Skeletal muscle satellite cell (primary cell): ENCODE results near the gene MAPK14.
A peak's percentile ranks its signal among the peaks of the same experiment; 100 is the strongest.

Experiments
- H3K27me3 ChIP-seq: 2 replicates; pipeline ENCODE4 v1.7.0; 2013; ENCODE audit warnings: low read length; ENCODE audit not compliant: control insufficient read depth, insufficient read depth
- H3K36me3 ChIP-seq: 2 replicates; pipeline ENCODE4 v1.7.0; 2013; ENCODE audit warnings: mild to moderate bottlenecking, control low read depth, low read length; ENCODE audit not compliant: insufficient read depth
- H3K4me1 ChIP-seq: 2 replicates; pipeline ENCODE4 v1.7.0; 2013; ENCODE audit warnings: low read length; ENCODE audit not compliant: control insufficient read depth, insufficient read depth
- H3K4me2 ChIP-seq: 2 replicates; pipeline ENCODE4 v1.7.0; 2013; ENCODE audit warnings: mild to moderate bottlenecking, low read length
- H3K4me3 ChIP-seq: 2 replicates; pipeline ENCODE4 v1.7.0; 2013; ENCODE audit warnings: low read length
- H3K9ac ChIP-seq: 2 replicates; pipeline ENCODE4 v1.7.0; 2013; ENCODE audit warnings: mild to moderate bottlenecking, low read depth, low read length, moderate library complexity
- H3K9me3 ChIP-seq: replicated peaks from 2 replicates; pipeline ENCODE4 v1.7.0; 2013; ENCODE audit warnings: mild to moderate bottlenecking, control low read depth, low read length

Gene MAPK14

GRCh38 chr6:36038120-36038876, 10.7 kb downstream of the MAPK14 start:
- no peaks in the 10 kb centered on the region for H3K9me3 ChIP-seq
- no peak overlapping the region for H3K4me3 ChIP-seq
- H3K9ac ChIP-seq, result no peak overlapping the region
- H3K4me1 ChIP-seq, result peaks cover 9% of the 10 kb centered on the region
- H3K4me2 ChIP-seq, result no peak overlapping the region
- no peaks in the 10 kb centered on the region for H3K27me3 ChIP-seq
- no peaks in the 10 kb centered on the region for H3K36me3 ChIP-seq

DNA sequence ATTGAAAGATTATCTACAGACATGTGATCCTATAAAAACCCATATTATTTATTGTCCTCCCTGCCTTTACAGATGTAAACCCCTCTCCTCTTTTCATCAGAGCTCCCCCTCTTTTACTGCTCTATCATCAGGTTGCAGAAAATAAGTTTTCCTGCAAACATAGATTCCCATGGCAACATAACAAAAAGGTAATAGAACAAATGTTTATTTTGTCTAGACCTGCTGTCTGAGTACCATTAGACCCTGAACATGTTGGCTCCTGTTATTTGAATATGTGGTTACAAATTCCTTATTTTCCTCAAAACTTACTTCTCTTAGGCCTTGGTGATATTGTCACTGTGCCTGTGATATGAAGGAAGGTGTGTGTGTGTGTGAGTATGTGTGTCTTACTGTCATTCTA, 11.5 kb downstream of the MAPK14 start:
- Histone ChIP-seq H3K9ac (no peak overlapping the region), H3K4me2 (no peak overlapping the region), H3K4me3 (no peak overlapping the region), H3K4me1 (peaks cover 6% of the 10 kb centered on the region), H3K27me3 (no peaks in the 10 kb centered on the region), H3K36me3 (no peaks in the 10 kb centered on the region), H3K9me3 (no peaks in the 10 kb centered on the region)

DNA sequence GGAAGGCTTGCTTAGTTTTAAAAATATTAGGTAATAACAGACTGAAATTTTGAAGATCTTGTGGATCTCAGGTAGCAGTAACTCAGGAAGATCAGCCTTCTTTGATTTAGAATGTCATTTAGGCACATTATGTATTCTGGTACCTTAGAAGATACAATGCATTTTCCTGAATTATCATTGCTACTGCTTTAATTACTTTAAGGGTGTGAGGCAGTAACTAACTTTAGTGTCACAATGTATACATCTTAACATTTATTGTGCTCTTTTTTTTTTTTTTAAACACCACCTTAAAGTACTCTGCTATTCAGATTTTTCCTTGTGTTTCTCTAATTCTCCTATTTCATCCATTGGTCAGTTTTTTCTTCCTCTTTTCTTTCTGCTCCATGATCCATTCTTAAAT, 13.3 kb downstream of the MAPK14 start:
- Histone ChIP-seq H3K9ac (no peak overlapping the region), H3K4me3 (no peak overlapping the region), H3K27me3 (no peaks in the 10 kb centered on the region), H3K4me2 (no peak overlapping the region), H3K9me3 (no peaks in the 10 kb centered on the region), H3K36me3 (no peaks in the 10 kb centered on the region), H3K4me1 (peaks cover 6% of the 10 kb centered on the region)

GRCh38 chr6:36042618-36043260, 15.1 kb downstream of the MAPK14 start:
- H3K4me1 ChIP-seq, result peaks cover 6% of the 10 kb centered on the region
- no peaks in the 10 kb centered on the region for H3K27me3 ChIP-seq
- H3K4me2 ChIP-seq, result no peak overlapping the region
- H3K4me3 ChIP-seq, result no peak overlapping the region
- H3K9ac ChIP-seq, result no peak overlapping the region
- H3K9me3 ChIP-seq, result no peaks in the 10 kb centered on the region
- H3K36me3 ChIP-seq, result no peaks in the 10 kb centered on the region

GRCh38 chr6:36049582-36049981, 22.0 kb downstream of the MAPK14 start:
- H3K9me3 ChIP-seq, result no peaks in the 10 kb centered on the region
- no peak overlapping the region for H3K4me2 ChIP-seq
- H3K4me3 ChIP-seq, result no peak overlapping the region
- H3K36me3 ChIP-seq, result peaks cover 3% of the 10 kb centered on the region
- H3K4me1 ChIP-seq, result peaks cover 12% of the 10 kb centered on the region
- no peak overlapping the region for H3K9ac ChIP-seq
- no peaks in the 10 kb centered on the region for H3K27me3 ChIP-seq

GRCh38 chr6:36050305-36050704, 22.7 kb downstream of the MAPK14 start:
- Histone ChIP-seq H3K36me3 (peaks cover 9% of the 10 kb centered on the region), H3K27me3 (no peaks in the 10 kb centered on the region), H3K9ac (no peak overlapping the region), H3K4me3 (no peak overlapping the region), H3K4me1 (peaks cover 12% of the 10 kb centered on the region), H3K4me2 (no peak overlapping the region), H3K9me3 (no peaks in the 10 kb centered on the region)

DNA sequence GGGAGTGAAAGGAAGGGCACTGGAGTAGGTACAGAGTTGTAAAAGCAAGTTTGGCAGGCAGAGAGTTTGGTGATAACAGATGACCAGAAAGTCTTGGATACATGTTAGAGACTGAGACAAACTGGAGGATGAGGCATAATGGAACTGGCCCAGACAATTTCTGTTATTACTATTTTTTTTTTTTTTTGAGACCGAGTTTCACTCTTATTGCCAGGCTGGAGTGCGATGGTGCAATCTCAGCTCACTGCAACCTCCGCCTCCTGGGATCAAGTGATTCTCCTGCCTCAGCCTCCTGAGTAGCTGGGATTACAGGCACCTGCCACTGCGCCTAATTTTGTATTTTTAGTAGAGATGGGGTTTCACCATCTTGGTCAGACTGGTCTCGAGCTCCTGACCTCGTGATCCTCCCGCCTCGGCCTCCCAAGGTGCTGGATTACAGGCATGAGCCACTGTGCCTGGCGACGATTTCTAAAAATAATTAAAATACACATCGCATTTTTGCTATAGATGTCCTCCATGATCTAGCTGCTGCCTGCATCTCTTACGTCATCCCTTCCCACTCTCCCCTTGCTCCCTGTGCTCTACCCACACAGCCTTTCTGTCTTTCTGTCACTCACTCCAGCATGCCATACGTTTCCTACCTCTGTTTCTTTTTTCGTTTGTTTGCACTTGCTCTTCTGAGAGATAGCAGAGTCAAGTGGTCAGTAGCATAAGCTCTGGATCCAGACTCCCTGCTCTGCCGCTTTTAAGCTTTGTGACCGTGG, 23.5 kb downstream of the MAPK14 start:
- H3K27me3 ChIP-seq, result no peaks in the 10 kb centered on the region
- peaks cover 12% of the 10 kb centered on the region for H3K4me1 ChIP-seq
- H3K36me3 ChIP-seq, result peaks cover 13% of the 10 kb centered on the region
- H3K4me3 ChIP-seq, result no peak overlapping the region
- H3K4me2 ChIP-seq, result no peak overlapping the region
- no peaks in the 10 kb centered on the region for H3K9me3 ChIP-seq
- no peak overlapping the region for H3K9ac ChIP-seq

DNA sequence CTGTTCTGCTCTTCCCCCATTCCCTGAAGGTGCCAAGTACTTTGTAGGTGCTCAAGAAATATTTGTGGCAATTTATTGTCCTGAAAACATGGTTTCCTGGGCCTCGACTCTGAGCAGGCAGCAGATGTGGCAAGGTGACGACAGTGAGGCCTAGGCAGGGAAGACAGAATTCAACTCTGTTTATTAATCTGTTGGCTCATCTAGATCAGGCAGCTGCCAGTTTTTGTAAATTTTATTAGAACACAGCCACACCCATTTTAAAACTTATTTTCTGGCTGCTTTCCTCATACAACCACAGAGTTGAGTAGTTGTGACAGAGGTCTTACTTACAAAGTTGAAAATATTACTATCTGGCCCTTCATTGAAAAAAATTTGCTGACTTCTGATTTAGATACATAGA, 24.5 kb downstream of the MAPK14 start:
- Histone ChIP-seq H3K4me2 (no peak overlapping the region), H3K4me1 (peaks cover 12% of the 10 kb centered on the region), H3K9me3 (no peaks in the 10 kb centered on the region), H3K36me3 (peaks cover 18% of the 10 kb centered on the region), H3K9ac (peak overlapping the region; percentile 14), H3K4me3 (no peak overlapping the region), H3K27me3 (no peaks in the 10 kb centered on the region)

GRCh38 chr6:36053878-36054277, 26.3 kb downstream of the MAPK14 start:
- H3K9me3 ChIP-seq, result no peaks in the 10 kb centered on the region
- H3K27me3 ChIP-seq, result no peaks in the 10 kb centered on the region
- no peak overlapping the region for H3K4me3 ChIP-seq
- H3K4me2 ChIP-seq, result no peak overlapping the region
- no peak overlapping the region for H3K9ac ChIP-seq
- H3K4me1 ChIP-seq, result peaks cover 12% of the 10 kb centered on the region
- H3K36me3 ChIP-seq, result peaks cover 18% of the 10 kb centered on the region

DNA sequence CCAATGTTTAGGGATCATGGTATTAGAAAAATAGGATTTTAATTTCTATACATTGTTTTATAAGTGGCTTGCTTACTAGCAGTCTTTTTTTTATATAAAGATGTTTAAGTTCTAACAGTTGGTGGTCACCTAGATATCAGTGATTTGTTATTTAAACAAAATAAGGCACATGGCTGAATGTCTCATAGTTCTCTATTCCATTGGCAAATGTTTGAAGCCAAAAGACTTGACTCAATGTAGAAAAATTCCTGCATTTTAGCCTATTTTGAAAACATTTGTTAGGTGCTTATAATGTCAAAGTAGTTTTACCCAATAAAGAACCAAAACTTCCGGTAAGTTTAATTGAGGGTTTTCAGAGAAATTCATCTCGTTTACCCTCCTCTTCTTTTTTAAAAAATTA, 26.8 kb downstream of the MAPK14 start:
- H3K27me3 ChIP-seq, result no peaks in the 10 kb centered on the region
- H3K9me3 ChIP-seq, result no peaks in the 10 kb centered on the region
- H3K4me2 ChIP-seq, result no peak overlapping the region
- peaks cover 12% of the 10 kb centered on the region for H3K4me1 ChIP-seq
- peaks cover 22% of the 10 kb centered on the region for H3K36me3 ChIP-seq
- no peak overlapping the region for H3K9ac ChIP-seq
- H3K4me3 ChIP-seq, result no peak overlapping the region

GRCh38 chr6:36054956-36055355, 27.3 kb downstream of the MAPK14 start:
- no peaks in the 10 kb centered on the region for H3K27me3 ChIP-seq
- peaks cover 12% of the 10 kb centered on the region for H3K4me1 ChIP-seq
- no peaks in the 10 kb centered on the region for H3K9me3 ChIP-seq
- no peak overlapping the region for H3K9ac ChIP-seq
- peaks cover 26% of the 10 kb centered on the region for H3K36me3 ChIP-seq
- H3K4me2 ChIP-seq, result no peak overlapping the region
- no peak overlapping the region for H3K4me3 ChIP-seq
